Peyer's patch (tissue), 4 donors: ENCODE results near the gene KRT83. TPM values are rescaled to one million over a fixed set of nuclear protein-coding genes. Genes with fewer than 3 reads are reported as not detected.

Experiments
- DNase-seq, 3 donors: peaks; one replicate each; pipeline ENCODE4 v3.0.0-alpha.2; 2017 to 2019
- H3K27ac ChIP-seq, 4 donors: fragments of 200-600 bp; sonication (generic); one replicate each; pipeline ENCODE4 v1.5.1; 2016 to 2019
- H3K27me3 ChIP-seq, 2 donors: fragments of 200-600 bp; sonication (generic); one replicate each; pipeline ENCODE4 v1.5.1; 2019
- H3K36me3 ChIP-seq, 3 donors: fragments of 200-600 bp; sonication (generic); one replicate each; pipeline ENCODE4 v1.5.1; 2016 to 2019
- H3K4me1 ChIP-seq, 4 donors: fragments of 200-600 bp; sonication (generic); one replicate each; pipeline ENCODE4 v1.5.1; 2016 to 2019
- H3K4me3 ChIP-seq, 4 donors: fragments of 200-600 bp; sonication (generic); 1 replicate in 3 of 4; 2 replicates in 1 of 4; pipeline ENCODE4 v1.5.1; 2016 to 2019; ENCODE audit warnings: mild to moderate bottlenecking in 1 of 4
- H3K9me3 ChIP-seq, 4 donors: fragments of 200-600 bp; sonication (generic); one replicate each; pipeline ENCODE4 v1.5.1; 2016 to 2019; ENCODE audit warnings: mild to moderate bottlenecking in 1 of 4
- POLR2A ChIP-seq, 2 donors: fragments of 450-650 bp; IDR thresholded peaks; one replicate each; pipeline ENCODE4 v1.5.1; 2017; ENCODE audit warnings: antibody characterized with exemption in 2 of 2, mild to moderate bottlenecking in 2 of 2, moderate library complexity in 2 of 2
- total RNA-seq, 4 donors: library from RNA; depleted of rRNA; stranded (reverse); fragments of >200 nt; gene quantifications; one replicate each; pipeline ENCODE4 v1.1.0, GENCODE V29; 2016
- TF ChIP-seq, protein P1 (sequence below), 6 experiments: fragments of 450-650 bp in 4 of 6; fragments of 200-600 bp in 2 of 6; sonication (generic) in 1 of 6; IDR thresholded peaks; one replicate each; pipeline ENCODE4 v1.5.1; 2017 to 2019; ENCODE audit warnings: antibody characterized with exemption in 6 of 6, mild to moderate bottlenecking in 3 of 6, moderate library complexity in 1 of 6

KRT83 gene
- total RNA-seq, 4 donors from 2014 or later, result not detected

DNA sequence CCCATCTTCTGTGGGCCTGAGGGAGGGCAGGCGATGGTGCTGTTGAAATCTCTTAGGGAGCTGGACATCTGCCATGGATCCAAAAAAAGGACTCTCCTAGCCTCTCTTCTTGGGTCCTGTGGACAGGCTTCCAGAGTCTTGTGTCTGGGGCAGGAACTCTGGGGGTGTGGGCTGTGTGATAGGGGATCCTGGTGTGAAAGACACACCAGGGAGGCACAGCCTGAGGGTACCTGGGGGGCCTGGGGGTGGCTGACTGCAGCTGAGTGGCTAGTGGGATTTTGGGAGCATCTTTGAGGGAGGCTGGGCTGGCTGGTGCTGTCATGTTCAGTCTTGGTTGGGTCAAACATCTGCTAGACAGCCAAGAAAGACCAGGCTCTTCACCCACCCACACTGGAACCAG lies 1.8 kb upstream of the KRT83 start:
- H3K27me3 ChIP-seq, result no peaks in the 10 kb centered on the region
- DNase-seq, result peak in 2 of 3 donors; percentile 19 to 30
- no peak overlapping the region for H3K27ac ChIP-seq
- H3K4me3 ChIP-seq, result no peak overlapping the region
- no peaks in the 10 kb centered on the region for H3K4me1 ChIP-seq
- TF ChIP-seq, protein P1, sequence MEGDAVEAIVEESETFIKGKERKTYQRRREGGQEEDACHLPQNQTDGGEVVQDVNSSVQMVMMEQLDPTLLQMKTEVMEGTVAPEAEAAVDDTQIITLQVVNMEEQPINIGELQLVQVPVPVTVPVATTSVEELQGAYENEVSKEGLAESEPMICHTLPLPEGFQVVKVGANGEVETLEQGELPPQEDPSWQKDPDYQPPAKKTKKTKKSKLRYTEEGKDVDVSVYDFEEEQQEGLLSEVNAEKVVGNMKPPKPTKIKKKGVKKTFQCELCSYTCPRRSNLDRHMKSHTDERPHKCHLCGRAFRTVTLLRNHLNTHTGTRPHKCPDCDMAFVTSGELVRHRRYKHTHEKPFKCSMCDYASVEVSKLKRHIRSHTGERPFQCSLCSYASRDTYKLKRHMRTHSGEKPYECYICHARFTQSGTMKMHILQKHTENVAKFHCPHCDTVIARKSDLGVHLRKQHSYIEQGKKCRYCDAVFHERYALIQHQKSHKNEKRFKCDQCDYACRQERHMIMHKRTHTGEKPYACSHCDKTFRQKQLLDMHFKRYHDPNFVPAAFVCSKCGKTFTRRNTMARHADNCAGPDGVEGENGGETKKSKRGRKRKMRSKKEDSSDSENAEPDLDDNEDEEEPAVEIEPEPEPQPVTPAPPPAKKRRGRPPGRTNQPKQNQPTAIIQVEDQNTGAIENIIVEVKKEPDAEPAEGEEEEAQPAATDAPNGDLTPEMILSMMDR (IDR thresholded peaks at IDR 0.05), result no peak
- TF ChIP-seq POLR2A (IDR thresholded peaks at IDR 0.05), result no peak
- no peaks in the 10 kb centered on the region for H3K36me3 ChIP-seq
- no peaks in the 10 kb centered on the region for H3K9me3 ChIP-seq

DNA sequence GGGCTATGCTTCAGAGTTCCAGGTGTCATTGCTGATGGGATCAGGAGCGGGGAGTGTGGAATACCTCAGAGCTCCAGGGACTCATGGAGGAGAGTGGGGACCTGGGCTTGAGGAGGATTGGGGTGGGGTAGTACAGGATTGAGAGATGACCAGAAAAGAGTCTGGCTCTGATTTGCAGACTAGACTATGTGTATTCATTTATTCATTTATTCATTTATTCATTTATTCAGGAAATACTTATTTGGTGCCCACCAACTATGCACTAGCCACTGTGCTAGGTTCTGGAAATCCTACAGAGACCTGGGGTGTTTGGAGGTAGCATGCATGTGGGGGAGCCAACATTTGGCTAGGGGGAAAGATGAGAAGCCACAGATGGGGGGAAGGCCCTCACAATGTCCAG lies 871 bp upstream of the KRT83 start:
- Histone ChIP-seq H3K27ac (no peak overlapping the region), H3K27me3 (no peaks in the 10 kb centered on the region), H3K36me3 (no peaks in the 10 kb centered on the region), H3K9me3 (no peaks in the 10 kb centered on the region), H3K4me1 (no peaks in the 10 kb centered on the region), H3K4me3 (no peak overlapping the region)
- no peak for TF ChIP-seq POLR2A (IDR thresholded peaks at IDR 0.05)
- TF ChIP-seq, protein P1 (IDR thresholded peaks at IDR 0.05), result no peak
- DNase-seq, result peak in 2 of 3 donors; percentile 13 to 16

DNA sequence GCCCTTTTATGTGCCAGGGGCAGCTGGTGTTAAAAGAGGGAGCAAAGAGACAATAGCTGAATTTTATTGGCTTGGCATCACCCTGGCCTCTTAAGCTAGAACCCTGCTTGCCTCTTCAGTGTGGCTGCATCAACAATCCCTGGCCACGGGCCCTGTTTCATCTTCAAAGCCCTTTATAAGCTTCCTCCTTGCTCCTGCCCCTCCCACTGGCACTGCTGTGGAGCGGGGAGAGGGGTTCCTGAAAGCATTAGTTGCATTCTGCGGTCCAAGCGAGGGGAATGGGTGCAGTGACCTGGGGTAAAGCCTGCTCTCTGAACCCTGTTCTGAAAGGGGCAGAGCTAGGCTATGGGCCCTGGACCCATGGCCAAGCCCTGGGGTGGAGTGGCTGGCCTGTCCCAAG lies 220 bp upstream of the KRT83 start:
- Histone ChIP-seq H3K4me1 (no peaks in the 10 kb centered on the region), H3K27ac (no peak overlapping the region), H3K9me3 (no peaks in the 10 kb centered on the region), H3K4me3 (no peak overlapping the region), H3K36me3 (no peaks in the 10 kb centered on the region), H3K27me3 (no peaks in the 10 kb centered on the region)
- TF ChIP-seq, protein P1 (IDR thresholded peaks at IDR 0.05), result no peak
- no peak for TF ChIP-seq POLR2A (IDR thresholded peaks at IDR 0.05)
- DNase-seq, result peak in 2 of 3 donors; percentile 22 to 32

DNA sequence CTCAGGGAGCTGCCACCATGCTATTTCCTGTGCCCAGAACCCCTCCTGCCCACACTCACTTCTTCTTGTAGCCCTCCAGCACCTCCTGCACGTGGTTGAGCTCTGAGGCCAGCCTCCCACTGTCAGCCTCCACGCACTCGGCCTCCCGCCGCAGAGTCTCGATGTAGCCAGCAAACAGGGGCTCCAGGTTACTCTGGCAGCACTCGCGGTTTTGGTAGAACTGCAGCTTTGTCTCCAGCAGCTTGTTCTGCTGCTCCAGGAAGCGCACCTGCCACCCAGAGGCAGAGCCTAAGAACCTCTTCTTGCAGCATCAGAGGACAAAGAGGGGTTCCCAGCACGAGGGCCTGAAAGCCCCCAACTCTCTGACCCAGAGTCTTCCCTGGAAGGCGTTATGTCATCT lies 2.1 kb downstream of the KRT83 start:
- Histone ChIP-seq H3K9me3 (no peaks in the 10 kb centered on the region), H3K27me3 (no peaks in the 10 kb centered on the region), H3K4me3 (no peak overlapping the region), H3K36me3 (no peaks in the 10 kb centered on the region), H3K4me1 (no peaks in the 10 kb centered on the region), H3K27ac (no peak overlapping the region)
- peak in 2 of 3 donors; percentile 24 to 27 for DNase-seq
- TF ChIP-seq POLR2A (IDR thresholded peaks at IDR 0.05), result no peak
- TF ChIP-seq, protein P1 (IDR thresholded peaks at IDR 0.05), result no peak

DNA sequence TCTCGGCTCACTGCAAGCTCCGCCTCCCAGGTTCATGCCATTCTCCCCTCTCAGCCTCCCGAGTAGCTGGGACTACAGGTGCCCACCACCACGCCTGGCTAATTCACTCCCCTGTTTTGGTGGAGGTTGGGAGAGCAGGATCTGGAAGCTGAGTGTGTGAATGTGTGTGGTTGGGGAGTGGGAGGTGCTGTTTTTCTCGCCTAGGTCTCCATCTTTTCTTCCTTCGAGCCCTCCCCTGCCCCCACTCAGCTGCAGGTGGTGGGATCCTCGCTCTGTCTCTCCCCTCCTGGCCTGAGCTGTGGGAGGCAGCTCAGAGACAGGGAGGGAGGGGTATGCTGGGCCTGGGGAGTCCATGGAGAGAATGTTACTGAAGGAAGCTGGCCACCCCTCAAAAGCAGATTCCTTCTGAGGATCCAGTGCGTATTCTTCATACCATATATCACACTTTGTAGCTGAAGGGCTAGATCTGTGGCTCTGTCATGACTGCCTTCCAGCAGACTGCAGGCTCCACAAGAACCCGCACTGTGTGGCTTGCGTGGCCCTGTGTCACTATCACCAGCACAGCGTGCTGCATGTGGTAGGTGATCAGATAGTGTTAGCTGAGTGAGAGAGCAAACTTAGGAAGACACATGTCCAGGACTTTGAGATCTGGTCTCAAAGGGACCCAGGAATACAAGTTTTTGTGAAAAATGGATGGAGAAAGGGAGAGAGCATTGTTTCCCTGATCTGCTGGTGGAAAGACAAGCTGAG lies 2.8 kb downstream of the KRT83 start:
- H3K9me3 ChIP-seq, result no peaks in the 10 kb centered on the region
- no peaks in the 10 kb centered on the region for H3K36me3 ChIP-seq
- no peaks in the 10 kb centered on the region for H3K4me1 ChIP-seq
- no peak overlapping the region for H3K4me3 ChIP-seq
- no peaks in the 10 kb centered on the region for H3K27me3 ChIP-seq
- peak in 2 of 3 donors; percentile 13 to 25 for DNase-seq
- H3K27ac ChIP-seq, result no peak overlapping the region
- no peak for TF ChIP-seq POLR2A (IDR thresholded peaks at IDR 0.05)
- TF ChIP-seq, protein P1 (IDR thresholded peaks at IDR 0.05), result no peak
